Liver (tissue), 9 donors: Measurements from ENCODE around the gene KCNK7. TPM values are rescaled to one million over a fixed set of nuclear protein-coding genes. Genes with fewer than 3 reads are reported as not detected.

Experiments
- DNase-seq: peaks from one replicate; pipeline ENCODE4 v3.0.0-alpha.2; 2017; ENCODE audit warnings: low spot score
- H3K27ac ChIP-seq, 2 donors: one replicate each; pipeline ENCODE4 v1.7.0; 2013; ENCODE audit warnings: inconsistent platforms in 2 of 2, low read length in 2 of 2, control low read depth in 1 of 2, low read depth in 1 of 2, mild to moderate bottlenecking in 1 of 2
- H3K27me3 ChIP-seq, 4 donors: one replicate each; pipeline versions ENCODE4 v1.6.1 to v1.7.0; 2013; ENCODE audit warnings: low read length in 3 of 4, inconsistent platforms in 1 of 4, mild to moderate bottlenecking in 1 of 4, moderate library complexity in 1 of 4; ENCODE audit not compliant: control insufficient read depth in 4 of 4, insufficient read depth in 4 of 4
- H3K36me3 ChIP-seq, 4 donors: one replicate each; pipeline versions ENCODE4 v1.6.1 to v1.7.0; 2013; ENCODE audit warnings: low read length in 3 of 4, mild to moderate bottlenecking in 3 of 4, low read depth in 1 of 4, moderate library complexity in 1 of 4; ENCODE audit not compliant: control insufficient read depth in 4 of 4, insufficient read depth in 3 of 4
- H3K4me1 ChIP-seq, 4 donors: one replicate each; pipeline versions ENCODE4 v1.6.1 to v1.7.0; 2013; ENCODE audit warnings: low read length in 3 of 4, mild to moderate bottlenecking in 3 of 4, moderate library complexity in 1 of 4; ENCODE audit not compliant: control insufficient read depth in 4 of 4, insufficient read depth in 4 of 4
- H3K4me3 ChIP-seq, 3 donors: one replicate each; pipeline versions ENCODE4 v1.6.1 to v1.7.0; 2013; ENCODE audit warnings: low read length in 3 of 3, control low read depth in 1 of 3, low read depth in 1 of 3, mild to moderate bottlenecking in 1 of 3
- H3K9ac ChIP-seq, 2 donors: one replicate each; pipeline ENCODE4 v1.7.0; 2013; ENCODE audit warnings: low read length in 2 of 2, mild to moderate bottlenecking in 2 of 2, moderate library complexity in 2 of 2, control low read depth in 1 of 2, low read depth in 1 of 2
- H3K9me3 ChIP-seq, 4 donors: one replicate each; pipeline versions ENCODE4 v1.6.1 to v1.7.0; 2013; ENCODE audit warnings: low read length in 3 of 4; ENCODE audit not compliant: control insufficient read depth in 4 of 4
- ATF3 ChIP-seq: IDR thresholded peaks from 2 replicates; pipeline ENCODE4 v1.6.1; 2016; ENCODE audit warnings: antibody characterized with exemption
- CTCF ChIP-seq: fragments of 150-350 bp; IDR thresholded peaks from 2 replicates; pipeline ENCODE4 v1.5.1; 2017; ENCODE audit warnings: improper control_type of control experiment, low read depth, low read length; ENCODE audit not compliant: missing input control
- EGR1 ChIP-seq, 2 donors: IDR thresholded peaks; 2 replicates each; pipeline ENCODE4 v1.6.1; 2016 to 2018; ENCODE audit warnings: antibody characterized with exemption in 2 of 2, low read depth in 2 of 2
- FOXA1 ChIP-seq: IDR thresholded peaks from 2 replicates; pipeline ENCODE4 v1.6.1; 2016; ENCODE audit warnings: antibody characterized with exemption
- FOXA2 ChIP-seq: IDR thresholded peaks from 2 replicates; pipeline ENCODE4 v1.6.1; 2016; ENCODE audit warnings: antibody characterized with exemption
- GABPA ChIP-seq, 2 donors: IDR thresholded peaks in 1 of 2; conservative IDR thresholded peaks in 1 of 2; 2 replicates each; pipeline ENCODE4 v1.6.1; 2016; ENCODE audit warnings: antibody characterized with exemption in 2 of 2, mild to moderate bottlenecking in 1 of 2, moderate library complexity in 1 of 2
- HNF4A ChIP-seq, 2 donors: conservative IDR thresholded peaks; 2 replicates each; pipeline ENCODE4 v1.6.1; 2016; ENCODE audit warnings: antibody characterized with exemption in 2 of 2, mild to moderate bottlenecking in 2 of 2
- HNF4G ChIP-seq: IDR thresholded peaks from 2 replicates; pipeline ENCODE4 v1.6.1; 2016; ENCODE audit warnings: antibody characterized with exemption
- JUND ChIP-seq, 2 donors: IDR thresholded peaks; 2 replicates each; pipeline ENCODE4 v1.6.1; 2016; ENCODE audit warnings: antibody characterized with exemption in 2 of 2
- MAX ChIP-seq: IDR thresholded peaks from 2 replicates; pipeline ENCODE4 v1.6.1; 2016; ENCODE audit warnings: antibody characterized with exemption
- NR2F2 ChIP-seq: IDR thresholded peaks from 2 replicates; pipeline ENCODE4 v1.6.1; 2016; ENCODE audit warnings: antibody characterized with exemption
- RAD21 ChIP-seq, 2 donors: IDR thresholded peaks; 2 replicates each; pipeline ENCODE4 v1.6.1; 2016; ENCODE audit warnings: antibody characterized with exemption in 2 of 2, mild to moderate bottlenecking in 2 of 2
- REST ChIP-seq: IDR thresholded peaks from 2 replicates; pipeline ENCODE4 v1.6.1; 2016; ENCODE audit warnings: antibody characterized with exemption, mild to moderate bottlenecking
- RXRA ChIP-seq, 2 donors: IDR thresholded peaks; 2 replicates each; pipeline ENCODE4 v1.6.1; 2017 to 2018; ENCODE audit warnings: antibody characterized with exemption in 2 of 2, mild to moderate bottlenecking in 1 of 2
- SP1 ChIP-seq: IDR thresholded peaks from 2 replicates; pipeline ENCODE4 v1.6.1; 2018; ENCODE audit warnings: antibody characterized with exemption, mild to moderate bottlenecking
- TAF1 ChIP-seq: conservative IDR thresholded peaks from 2 replicates; pipeline ENCODE4 v1.6.1; 2016; ENCODE audit warnings: antibody characterized with exemption, mild to moderate bottlenecking
- YY1 ChIP-seq: IDR thresholded peaks from 2 replicates; pipeline ENCODE4 v1.6.1; 2016; ENCODE audit warnings: antibody characterized with exemption, mild to moderate bottlenecking
- ZBTB33 ChIP-seq: IDR thresholded peaks from 2 replicates; pipeline ENCODE4 v1.6.1; 2016; ENCODE audit warnings: antibody characterized with exemption
- WGBS: extraction: QIAGEN DNeasy Blood & Tissue Kit; methylation state at CpG from one replicate; pipeline ENCODE4 v1.1.7; 2013; 5-methylcytosine and 5-hydroxymethylcytosine counted together
- polyA plus RNA-seq, 2 donors: library from polyadenylated mRNA; stranded (reverse) in 1 of 2; unstranded in 1 of 2; fragments of 200-250 nt in 1 of 2; fragments of >200 nt in 1 of 2; fragmentation: Nextera tagmentation in 1 of 2; extraction: Ambion mirVana in 1 of 2; gene quantifications; one replicate each; pipeline versions ENCODE4 v1.2.1 to v1.2.3, GENCODE V29; 2013 to 2015
- total RNA-seq, 2 donors: library from RNA; depleted of rRNA; stranded (reverse); fragments of >200 nt; gene quantifications; one replicate each; pipeline ENCODE4 v1.2.3, GENCODE V29; 2014
- donor health status: healthy.
- donor health status: healthy.
- donor health status: healthy.
- donor health status: healthy.
- donor health status: healthy.

The KCNK7 gene
- total and polyA plus RNA-seq, 4 donors = 0.14 to 0.32 (median 0.24) TPM

- WGBS = 92% methylated on average over 3 of the region's 3 CpGs
- Histone ChIP-seq H3K36me3 (peaks cover 0 to 7% (median 1%) of the 10 kb centered on the region in 4 donors), H3K9ac (no peak overlapping the region), H3K4me3 (no peak overlapping the region), H3K27me3 (no peaks in the 10 kb centered on the region), H3K4me1 (peaks cover 12 to 34% (median 24%) of the 10 kb centered on the region in 4 donors), H3K27ac (no peak overlapping the region), H3K9me3 (no peaks in the 10 kb centered on the region)
- TF ChIP-seq FOXA2 (no peak), TAF1 (no peak), RAD21 (IDR thresholded peaks at IDR 0.05) (no peak), JUND (IDR thresholded peaks at IDR 0.05) (no peak), MAX (no peak), REST (no peak), RXRA (IDR thresholded peaks at IDR 0.05) (no peak), CTCF (no peak), HNF4G (no peak), ZBTB33 (no peak), FOXA1 (no peak), ATF3 (no peak), HNF4A (conservative IDR thresholded peaks at IDR 0.05) (no peak), NR2F2 (no peak), EGR1 (IDR thresholded peaks at IDR 0.05; ENCODE audit: low read depth in 2 of 2) (no peak), GABPA (IDR thresholded peaks at IDR 0.05 in 1 of 2, conservative IDR thresholded peaks at IDR 0.05 in 1 of 2) (no peak), YY1 (no peak), SP1 (no peak)
- peak; percentile 76 for DNase-seq
Observed at GRCh38 chr11:65578667-65579066, 16.9 kb downstream of the KCNK7 start.
